NOMO-1 treated with DMSO at 0.1 percent for 48 hours (cell line): Measurements from ENCODE around the gene CNKSR1.

ENCODE experiments used
- DNase-seq: peaks from one replicate; lab custom pipeline; 2025; ENCODE audit not compliant: unreplicated experiment; lab: John Stamatoyannopoulos, UW

Gene CNKSR1

DNA sequence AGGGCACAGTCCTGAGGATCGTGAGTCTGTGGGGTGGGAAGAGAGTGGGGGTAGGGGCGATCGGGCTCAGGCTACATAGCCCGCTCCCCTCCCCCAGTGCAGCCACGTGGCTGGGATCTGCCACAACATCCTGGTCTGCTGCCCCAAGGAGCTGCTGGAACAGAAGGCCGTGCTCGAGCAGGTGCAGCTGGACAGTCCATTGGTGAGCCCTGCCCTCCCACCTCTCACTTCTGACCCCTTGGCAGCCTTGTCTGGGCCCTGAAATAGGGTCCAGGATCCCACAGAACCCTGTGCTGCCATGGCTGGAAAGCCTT is 5.0 kb downstream of the CNKSR1 start:
- DNase-seq = no peak

DNA sequence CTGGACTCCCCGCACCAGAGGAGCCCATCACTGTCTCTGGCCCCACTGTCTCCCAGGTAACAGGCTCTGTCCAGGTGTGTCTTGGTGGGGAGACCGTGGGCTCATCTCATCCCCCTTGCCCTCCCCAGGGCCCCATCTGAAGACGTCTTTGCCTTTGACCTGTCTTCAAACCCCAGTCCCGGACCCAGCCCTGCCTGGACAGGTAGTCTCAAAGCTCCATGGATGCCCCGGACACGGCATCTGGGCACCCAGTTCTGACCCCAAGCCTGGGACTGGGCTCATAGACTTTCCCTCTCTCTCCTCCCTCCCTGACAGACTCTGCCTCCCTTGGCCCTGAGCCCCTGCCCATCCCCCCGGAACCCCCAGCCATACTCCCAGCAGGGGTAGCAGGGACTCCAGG is 6.8 kb downstream of the CNKSR1 start:
- DNase-seq = no peak

DNA sequence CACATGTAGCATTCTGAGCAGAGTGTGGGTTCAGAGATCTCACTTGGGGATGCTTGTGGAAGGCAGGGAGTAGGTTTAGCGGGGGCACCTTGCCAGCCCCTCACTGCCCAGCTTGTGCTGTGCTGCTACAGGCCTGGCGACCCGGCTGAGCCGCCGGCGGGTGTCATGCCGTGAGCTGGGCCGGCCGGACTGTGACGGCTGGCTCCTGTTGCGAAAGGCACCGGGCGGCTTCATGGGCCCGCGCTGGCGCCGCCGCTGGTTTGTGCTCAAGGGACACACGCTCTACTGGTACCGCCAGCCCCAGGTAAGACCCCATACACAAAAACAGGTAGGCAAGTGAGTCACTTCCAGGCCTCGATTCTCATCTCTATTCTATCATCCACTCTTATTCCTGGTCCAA is 7.6 kb downstream of the CNKSR1 start:
- no peak for DNase-seq

DNA sequence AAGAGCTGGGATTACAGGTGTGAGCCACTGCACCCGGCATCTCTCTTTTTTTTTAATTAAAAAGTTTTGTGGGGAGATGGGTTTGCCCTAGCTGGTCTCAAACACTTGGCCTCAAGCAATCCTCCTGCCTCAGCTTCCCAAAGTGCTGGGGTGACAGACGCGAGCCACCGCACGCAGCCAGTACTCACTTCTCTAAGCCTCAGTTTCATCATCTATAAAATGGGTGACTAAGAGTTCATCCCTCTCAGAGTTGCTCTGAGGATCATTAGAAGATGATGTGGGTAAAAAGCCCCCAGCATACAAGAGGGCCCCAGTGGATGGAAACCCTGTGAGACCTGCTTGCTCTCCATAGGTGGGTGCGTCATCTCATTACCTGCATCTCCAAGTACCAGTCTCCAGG is 10.6 kb downstream of the CNKSR1 start:
- no peak for DNase-seq

DNA sequence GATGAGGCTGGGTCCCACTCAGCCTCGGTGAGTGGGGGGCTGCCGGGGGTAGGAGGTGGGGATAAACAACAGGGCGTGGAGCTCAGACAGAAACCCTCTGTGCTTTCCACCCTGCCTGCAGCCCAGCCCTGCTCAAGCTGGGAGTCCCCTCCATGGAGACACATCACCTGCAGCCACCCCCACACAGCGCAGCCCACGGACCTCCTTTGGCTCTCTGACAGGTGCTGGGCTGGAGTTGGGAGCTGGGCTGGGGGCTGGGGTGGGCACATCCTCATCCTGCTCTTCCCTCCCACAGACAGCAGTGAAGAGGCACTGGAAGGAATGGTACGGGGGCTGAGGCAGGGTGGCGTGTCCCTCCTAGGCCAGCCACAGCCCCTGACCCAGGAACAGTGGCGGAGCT is 11.2 kb downstream of the CNKSR1 start:
- no peak for DNase-seq

DNA sequence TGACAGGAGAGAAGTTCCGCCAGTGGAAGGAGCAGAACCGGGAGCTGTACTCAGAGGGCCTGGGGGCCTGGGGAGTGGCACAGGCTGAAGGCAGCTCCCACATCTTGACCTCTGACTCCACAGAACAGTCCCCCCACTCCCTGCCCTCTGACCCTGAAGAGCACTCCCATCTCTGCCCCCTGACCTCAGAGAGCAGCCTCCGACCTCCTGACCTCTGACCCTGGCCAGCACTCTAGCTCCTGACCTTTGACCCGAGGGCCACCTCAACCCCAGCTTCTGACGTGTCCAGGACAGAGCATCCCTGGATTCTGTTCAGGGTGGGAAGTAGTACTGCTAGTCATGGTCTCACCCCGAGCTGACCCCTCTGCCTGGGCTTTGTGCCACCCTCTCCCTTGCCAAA is 12.0 kb downstream of the CNKSR1 start:
- no peak for DNase-seq

DNA sequence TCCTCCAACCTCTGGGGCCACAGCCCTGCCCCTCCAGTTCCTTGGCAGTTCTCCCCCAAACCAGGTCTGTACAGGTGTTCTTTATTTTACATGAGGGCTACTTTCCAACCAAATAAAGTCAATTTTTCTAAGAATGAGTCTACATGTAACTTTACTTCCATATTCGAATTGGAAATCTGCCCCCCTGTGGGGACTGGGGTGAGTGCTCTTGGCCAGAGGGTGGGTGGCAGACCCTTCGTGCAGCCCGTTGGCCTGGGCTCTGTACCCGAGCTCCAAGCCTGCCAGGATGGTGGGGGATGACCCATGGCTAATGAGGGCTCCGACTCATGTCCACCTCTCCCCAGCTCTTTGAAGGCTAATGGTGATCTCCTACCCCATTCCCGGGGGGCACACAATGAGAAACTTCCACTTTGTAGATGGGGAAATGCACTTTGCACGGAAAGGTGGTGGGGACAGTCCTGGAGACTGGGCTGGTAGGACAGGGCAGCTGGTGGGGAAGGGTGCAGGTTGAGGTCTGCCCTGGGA is 12.5 kb downstream of the CNKSR1 start:
- no peak for DNase-seq

DNA sequence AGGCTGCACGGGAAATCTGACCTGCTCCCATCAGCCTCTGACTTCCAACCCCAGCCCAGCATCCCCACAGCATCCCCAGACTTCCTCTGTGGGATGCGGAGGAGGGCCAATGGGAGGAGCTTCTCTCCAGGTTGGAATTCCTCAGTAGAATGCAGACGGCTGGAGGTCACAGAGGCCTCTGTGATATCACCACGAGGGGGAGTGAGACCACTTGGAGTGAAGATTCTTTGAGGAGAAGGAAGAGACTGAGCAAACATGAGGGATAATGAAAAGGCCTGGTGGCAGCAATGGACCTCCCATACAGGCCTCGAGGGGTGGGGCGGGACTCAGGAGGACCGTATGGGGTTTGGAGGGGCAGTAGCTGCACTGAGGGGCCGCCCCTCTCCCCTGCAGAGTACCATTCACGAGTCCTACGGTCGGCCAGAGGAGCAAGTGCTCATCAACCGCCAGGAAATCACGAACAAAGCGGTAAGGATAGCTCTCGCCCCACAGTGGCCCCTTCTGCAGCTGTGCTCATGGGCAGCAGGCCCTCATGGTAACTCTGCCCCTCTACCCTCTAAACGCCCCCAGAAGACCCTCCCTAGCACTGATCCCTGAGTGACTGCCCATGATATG is 13.2 kb downstream of the CNKSR1 start, which contains the start of gene CATSPER4:
CATSPER4 (plus strand) TSS at position 230 of the 615 bp plus-strand sequence; CDS start at position 256, 26 bp downstream.
- DNase-seq = no peak

DNA sequence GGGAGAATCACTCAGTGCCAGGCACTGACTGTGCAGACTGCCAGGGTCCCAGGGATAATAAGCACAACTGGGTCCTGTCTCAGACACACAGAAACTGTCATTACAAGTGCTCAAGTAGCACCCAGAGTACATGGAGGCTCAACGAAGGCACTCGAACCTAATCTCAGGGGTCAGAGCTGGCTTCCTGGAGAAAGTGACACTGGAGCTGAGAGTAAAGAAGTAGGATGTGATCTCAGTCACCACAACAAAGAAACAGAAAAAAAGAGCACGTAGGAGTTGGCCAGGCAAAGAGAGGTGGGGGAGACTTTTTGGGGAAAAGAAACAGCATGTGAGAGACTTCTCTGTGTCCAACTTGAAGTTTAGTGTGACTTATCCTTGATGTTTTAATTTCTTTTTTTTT is 14.4 kb downstream of the CNKSR1 start:
- DNase-seq = no peak

DNA sequence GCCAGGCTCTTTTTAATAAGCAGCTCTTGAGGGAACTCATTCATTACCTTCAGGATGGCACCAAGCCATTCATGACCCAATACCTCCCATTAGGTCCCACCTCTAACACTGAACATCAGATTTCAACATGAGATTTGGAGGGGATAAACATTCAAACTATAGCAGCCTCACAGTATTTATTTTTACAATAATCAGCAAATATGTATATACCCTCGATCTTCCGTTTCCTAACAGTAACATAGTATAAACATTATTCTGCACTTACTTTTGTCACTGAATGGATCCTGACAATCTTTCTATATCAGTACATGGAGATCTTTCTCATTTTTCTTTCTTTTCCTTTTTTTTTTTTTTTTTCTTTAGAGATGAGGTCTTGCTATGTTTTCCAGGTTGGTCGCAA is 18.5 kb downstream of the CNKSR1 start:
- DNase-seq = no peak

DNA sequence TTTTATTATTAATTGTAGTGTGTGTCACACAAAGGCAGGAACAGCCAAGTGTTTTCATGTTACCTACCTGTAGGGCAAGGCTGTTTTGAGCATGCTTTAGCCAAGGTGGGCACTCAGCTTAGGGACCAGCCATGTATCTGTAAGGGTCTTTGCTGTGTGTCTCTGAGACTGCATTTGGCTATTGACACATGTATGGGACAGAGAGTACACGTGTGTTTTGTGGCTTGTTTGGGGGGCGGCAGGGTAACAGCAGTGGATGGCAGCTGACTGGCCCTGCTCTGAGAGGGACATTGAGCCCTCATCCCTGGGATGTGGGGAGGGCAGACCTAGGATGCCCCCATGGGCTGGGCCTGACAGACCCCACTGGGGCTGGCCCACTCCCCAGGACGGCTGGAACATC is 20.0 kb downstream of the CNKSR1 start:
- no peak for DNase-seq

DNA sequence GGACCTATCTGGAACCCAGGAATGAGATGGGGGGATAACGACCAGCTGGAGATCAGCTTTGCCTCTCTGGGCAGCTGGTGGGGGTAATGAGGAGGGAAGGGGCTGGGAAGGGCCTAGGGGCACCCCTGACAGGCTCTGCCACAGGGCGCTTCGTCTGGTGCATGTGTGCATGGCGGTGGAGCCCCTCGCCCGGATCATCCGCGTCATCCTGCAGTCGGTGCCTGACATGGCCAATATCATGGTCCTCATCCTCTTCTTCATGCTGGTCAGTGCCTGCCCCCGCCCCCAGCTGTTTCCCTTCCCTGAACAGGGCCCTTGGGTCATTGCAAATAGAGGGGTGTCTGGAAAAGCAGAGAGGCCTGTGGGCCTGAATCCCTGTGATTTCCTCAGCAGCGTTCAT is 20.5 kb downstream of the CNKSR1 start:
- DNase-seq = no peak

DNA sequence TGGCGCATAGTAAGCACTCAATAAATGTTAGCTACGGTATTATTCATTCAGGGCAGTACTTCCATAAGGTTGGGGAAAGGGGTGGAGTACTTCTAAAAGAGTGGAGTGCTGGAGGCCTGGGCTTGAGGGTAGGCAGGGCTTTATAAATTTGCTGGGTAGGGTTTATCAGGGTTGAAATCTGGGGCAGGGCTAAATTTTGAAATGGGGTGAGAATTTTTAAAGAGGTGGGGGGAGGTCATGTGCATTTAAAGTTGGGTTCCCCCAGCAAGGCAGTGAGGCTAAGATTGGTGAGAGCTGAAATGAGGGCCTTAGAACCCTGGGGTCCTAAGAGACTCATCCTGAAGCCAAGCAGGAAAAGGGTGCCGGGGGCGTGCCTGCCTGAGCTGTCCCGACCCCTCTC is 23.1 kb downstream of the CNKSR1 start:
- no peak for DNase-seq

DNA sequence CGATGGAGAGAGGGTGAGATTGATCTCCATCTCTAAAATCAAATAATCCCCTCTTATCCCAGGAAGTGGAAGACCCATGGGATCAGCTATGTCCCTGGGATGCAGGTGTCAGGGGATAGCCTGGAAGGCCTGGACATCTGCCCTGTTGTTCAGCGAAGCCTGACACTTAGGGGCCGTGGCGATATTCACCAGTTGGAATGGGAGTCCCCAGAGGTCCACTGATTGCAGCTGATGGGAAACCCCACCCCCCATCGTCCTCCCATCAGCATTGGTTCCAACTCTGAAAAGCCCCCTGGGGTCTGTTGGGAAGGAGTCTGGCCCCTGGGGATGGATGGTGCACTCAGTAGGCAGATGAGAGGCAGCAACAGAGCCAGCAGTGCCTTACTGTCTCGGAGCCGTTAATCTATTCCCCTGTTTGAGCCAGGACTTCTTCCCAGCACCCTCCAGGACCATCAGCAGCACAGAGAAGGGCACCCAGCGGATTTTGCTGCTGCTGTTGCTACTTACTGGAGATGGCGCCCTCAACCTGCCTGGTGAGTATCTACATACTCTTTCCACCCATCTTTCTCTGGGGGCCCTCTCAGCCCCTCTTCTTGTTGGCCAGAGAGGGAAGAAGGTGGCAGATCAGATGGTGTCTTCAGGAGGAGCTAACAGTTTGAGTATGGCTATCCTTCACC is 26.5 kb downstream of the CNKSR1 start:
- no peak for DNase-seq

DNA sequence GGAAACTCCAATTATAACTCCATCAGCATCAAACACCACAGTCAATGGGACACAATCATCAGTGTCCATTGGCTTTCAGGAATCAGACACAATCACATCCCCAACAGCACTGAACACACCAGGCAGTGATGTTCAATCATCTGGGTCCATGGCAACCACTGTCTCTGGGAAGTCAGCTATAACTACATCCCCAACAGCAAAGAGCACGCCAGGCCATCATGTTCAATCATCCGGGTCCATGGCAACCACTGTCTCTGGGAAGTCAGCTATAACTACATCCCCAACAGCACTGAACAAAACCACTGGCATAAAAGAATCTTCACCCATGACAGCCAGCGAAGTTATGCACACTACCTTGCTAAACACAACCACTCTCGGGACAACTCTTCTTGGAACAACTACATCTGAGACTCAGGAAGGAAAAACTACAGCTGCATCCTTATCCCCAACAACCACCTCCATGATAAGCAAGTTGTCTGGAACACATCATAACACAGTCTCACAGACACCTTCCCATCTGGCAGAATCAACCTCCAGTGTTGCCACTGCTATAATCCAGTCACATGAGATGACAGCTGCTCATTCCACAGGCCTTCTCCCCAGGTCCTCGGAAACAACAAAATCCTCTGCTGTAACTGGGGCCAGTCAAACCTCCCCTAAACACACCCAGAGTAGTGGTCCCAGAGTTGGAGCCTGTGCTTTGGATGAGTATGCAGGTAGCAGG is 33.0 kb downstream of the CNKSR1 start:
- DNase-seq = no peak

DNA sequence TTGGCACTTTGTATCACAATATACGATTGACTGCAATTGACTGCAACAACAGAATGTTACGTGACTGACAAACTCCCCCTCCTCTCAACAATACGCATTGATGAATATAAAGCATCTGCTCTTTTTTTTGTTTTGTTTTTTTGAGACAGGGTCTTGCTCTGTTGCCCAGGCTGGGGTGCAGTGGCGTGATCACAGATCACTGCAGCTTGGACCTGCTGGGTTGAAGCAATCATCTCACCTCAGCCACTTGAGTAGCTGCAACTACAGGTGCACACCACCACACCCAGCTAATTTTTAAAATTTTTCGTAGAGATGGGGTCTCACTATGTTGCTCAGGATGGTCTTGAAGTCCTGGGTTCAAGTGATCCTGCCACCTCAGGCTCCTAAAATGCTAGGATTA is 35.4 kb downstream of the CNKSR1 start:
- DNase-seq = no peak

DNA sequence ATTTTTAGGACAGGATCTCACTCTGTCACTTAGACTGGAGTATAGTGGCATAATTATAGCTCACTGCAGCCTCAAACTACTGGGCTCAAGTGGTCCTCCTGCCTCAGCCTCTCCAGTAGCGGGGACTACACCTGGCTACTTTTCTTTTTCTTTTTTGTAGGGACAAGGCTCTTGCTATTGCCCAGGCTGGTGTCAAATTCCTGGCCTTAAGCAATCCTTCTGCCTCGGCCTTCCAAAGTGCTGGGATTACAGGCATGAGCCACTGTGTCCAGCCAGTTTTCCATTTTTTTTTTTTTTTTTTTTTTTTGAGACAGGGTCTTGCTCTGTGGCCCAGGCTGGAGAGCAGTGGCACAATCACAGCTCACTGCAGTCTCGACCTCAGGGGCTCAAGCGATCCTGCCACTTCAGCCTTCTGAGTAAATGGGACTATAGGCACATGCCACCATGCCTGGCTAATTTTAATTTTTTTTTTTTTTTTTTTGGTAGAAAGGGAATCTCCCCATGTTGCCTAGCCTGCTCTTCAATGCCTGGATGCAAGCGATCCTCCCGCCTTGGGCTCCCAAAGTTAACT is 36.1 kb downstream of the CNKSR1 start:
- no peak for DNase-seq

DNA sequence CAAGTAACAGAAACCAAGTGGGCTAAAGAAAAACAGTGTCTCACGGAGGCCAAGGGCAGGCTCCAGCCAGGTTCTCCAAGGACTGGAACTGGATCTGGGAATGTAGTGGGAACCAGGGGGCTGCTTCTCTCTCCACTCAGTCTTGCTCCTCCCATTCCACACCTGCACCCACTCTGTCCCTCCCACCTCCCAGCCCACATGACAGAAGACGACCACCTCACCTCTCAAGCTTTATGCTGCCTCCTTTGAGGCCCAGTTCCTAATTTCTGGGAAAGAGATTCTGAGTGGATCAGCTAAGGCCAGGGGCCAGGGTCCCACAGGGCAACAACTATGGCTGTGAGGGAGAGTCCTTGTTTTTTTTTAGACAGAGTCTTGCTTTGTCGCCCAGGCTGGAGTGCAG is 38.0 kb downstream of the CNKSR1 start:
- DNase-seq = no peak

DNA sequence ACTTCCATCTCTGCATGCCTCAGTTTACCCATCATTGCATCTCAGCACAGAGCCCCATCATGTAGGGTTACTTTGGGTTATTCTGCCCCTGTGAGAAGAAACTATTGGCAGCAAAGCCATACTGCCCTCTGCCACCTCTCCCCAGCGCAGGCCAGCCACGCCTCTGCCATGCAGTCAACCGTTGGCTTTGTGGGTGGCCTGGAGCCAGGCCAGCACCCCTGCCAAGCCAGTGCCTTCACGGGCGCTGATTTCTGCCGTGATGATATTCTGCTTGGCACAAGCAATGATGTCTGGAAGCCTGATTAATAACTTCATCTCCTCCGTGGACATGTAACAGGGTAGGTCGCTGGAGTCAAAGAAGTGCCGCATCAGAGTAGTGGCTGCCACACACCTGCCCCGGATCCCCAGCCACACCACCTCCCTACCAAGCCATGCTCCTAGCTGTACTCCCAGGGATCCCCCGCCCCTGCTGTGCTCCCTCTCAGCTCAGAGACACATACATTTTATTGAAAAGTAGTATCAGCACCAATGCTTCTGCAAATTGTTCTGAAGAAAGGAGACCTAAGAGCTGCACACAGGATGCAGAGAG is 41.7 kb downstream of the CNKSR1 start:
- no peak for DNase-seq

DNA sequence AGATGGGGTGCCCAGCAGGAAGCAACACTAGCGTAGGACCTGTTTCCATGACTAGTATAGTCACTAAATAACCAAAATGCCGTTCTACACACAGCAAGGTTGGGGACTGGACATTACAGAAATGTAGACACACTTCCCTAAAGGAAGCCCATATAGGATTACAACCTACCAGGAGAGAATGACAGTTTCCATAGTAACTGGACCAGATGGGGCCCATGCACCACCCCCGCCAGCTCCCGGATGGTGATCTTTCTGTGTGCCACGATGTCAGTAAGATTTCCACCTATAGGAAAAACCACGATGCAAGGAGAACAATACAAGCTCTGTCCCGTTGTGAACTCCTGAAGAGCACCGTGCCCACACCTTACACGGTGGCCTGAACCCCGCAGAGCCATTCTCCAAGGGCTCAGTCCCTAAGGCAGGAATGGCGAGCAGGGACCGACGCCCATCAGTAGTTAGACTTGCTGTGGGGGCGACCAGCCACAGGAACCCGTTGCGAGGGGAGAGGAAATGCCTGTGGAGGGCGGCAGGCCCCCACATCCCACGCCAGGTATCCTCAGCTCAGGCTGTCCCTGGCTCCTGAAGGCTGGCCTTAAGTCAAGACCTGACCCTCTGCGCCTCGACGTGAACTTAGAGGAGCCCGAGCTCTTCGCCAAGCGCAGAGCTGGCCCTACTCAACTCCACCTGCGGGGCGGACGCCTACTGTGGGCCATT is 43.1 kb downstream of the CNKSR1 start:
- no peak for DNase-seq

DNA sequence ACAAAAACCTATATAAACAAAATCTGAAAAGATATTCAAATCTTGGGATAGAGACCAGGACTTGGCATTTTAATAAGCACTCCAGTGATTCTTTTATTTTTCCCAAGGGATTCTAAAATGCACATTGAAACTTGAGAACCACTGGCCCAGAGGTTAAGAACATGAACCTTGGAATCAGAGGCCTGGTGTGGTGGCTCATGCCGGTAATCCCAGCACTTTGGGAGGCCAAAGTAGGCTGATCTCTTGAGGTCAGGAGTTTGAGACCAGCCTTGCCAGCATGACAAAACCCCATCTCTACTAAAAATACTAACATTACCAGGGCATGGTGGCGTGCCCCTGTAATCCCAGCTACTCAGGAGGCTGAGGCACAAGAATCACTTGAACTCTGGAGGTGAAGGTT is 43.8 kb downstream of the CNKSR1 start:
- DNase-seq = no peak
